ENCODE data around the gene PPP3R1. TPM values are rescaled to one million over a fixed set of nuclear protein-coding genes. Genes with fewer than 3 reads are reported as not detected.
A peak's percentile ranks its signal among the peaks of the same experiment; 100 is the strongest.

The PPP3R1 gene
- 10 to 100 TPM; 72.5 to 76.3 TPM for total RNA-seq
- 1 to 10 TPM; 3.4 to 4.3 (median 3.9) TPM for polyA plus RNA-seq
- total RNA-seq: 26.9 to 46.8 (median 41.8) reads per million in 6 experiments

DNA sequence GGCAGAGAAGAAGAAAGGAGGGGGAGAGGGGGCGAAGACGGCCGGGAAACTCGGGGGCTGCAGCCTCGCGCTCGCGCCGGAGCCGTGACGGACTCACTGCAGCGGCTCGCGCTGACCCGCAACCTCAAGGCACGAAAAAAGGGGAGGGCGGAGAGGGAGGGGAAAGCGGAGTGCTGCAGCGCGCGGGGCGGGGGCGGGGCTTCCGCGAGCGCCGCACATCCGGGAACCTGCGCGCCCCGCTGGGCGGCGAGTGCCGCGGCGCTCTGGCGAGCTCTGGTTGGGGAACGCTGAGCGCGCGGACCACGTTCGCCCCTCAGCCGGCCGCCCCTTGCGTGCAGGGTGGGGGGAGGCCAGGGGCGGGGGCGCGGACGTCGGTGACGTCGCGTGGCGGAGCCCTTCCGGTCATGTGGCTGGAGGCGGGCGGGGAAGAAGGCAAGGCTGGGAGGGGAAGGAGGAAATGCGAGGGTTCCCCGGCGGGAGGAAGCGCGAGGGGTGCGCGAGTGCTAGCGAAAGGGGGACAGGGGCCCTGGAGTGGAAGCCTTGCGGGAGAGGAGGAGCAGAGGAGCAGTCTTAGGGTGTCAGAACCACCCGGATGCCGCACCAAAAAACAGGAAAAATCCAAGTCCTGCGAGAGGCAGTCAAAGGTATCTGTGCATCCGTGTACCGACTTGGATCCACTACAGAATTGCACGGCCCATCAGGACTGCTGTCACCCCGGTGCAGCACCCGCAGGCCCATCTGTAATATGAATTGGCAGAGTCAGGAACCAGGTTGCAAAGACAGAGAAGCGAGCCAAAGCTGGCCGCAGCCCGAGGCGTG, at the start of gene PPP3R1:
Gene PPP3R1, minus strand, starts transcription at position 133 of the 819 bp plus-strand sequence. CDS start 405 bp downstream, outside the sequence.
- POLR2A ChIA-PET: interaction anchor here (0.7 to 3.4 kb wide), 16 partner anchors 24 to 469 kb away, joined by 3 to 30 read pairs (median 4); partner anchors contain the start of genes APLF, FBXO48 and PNO1
- H3K27ac Mint-ChIP-seq: peak within 1 kb of the TSS; percentile 92 to 100 (median 97)
- peak within 1 kb of the TSS; percentile 90 to 99 (median 98) for H3K4me3 Mint-ChIP-seq
- peak; percentile 90 to 97 (median 94) for DNase-seq
- no peaks in the 10 kb centered on the region for H3K9me3 Mint-ChIP-seq
- peaks cover 20 to 55% (median 47%) of the 10 kb centered on the region in 4 donors for H3K4me1 Mint-ChIP-seq
- H3K36me3 Mint-ChIP-seq: peaks cover 0 to 7% (median 0%) of the 10 kb centered on the region in 3 donors
- peaks cover 0 to 2% (median 0%) of the 10 kb centered on the region in 5 donors for H3K27me3 Mint-ChIP-seq
- peak; percentile 77 to 78 for ATAC-seq

DNA sequence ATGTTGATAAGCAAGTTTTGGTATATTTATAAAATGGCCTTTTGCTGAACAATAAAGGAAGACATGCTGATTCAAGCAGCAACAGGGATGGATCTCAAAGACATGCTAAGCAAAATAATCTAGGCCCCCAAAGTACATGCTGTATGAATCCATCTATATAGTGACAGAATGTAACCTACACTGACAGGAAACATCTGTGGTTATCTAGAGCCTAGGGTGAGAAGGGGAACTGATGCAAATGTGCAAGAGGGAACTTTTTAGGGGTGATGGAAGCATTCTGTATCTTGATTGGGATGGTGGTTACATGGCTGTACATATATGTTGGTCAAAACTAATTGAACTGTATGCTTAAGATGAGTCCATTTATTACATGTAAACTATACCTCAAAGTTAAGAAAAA, 43.2 kb upstream of the PPP3R1 start:
- H3K4me1 Mint-ChIP-seq: peaks cover 0 to 7% (median 0%) of the 10 kb centered on the region in 4 donors
- no peak overlapping the region for H3K27ac Mint-ChIP-seq
- POLR2A ChIA-PET: no interaction called here
- DNase-seq (no peak), ATAC-seq (no peak)
- H3K9me3 Mint-ChIP-seq: no peaks in the 10 kb centered on the region
- H3K27me3 Mint-ChIP-seq: peaks cover 4 to 13% (median 7%) of the 10 kb centered on the region in 5 donors
- no peaks in the 10 kb centered on the region for H3K36me3 Mint-ChIP-seq
- no peak overlapping the region for H3K4me3 Mint-ChIP-seq

DNA sequence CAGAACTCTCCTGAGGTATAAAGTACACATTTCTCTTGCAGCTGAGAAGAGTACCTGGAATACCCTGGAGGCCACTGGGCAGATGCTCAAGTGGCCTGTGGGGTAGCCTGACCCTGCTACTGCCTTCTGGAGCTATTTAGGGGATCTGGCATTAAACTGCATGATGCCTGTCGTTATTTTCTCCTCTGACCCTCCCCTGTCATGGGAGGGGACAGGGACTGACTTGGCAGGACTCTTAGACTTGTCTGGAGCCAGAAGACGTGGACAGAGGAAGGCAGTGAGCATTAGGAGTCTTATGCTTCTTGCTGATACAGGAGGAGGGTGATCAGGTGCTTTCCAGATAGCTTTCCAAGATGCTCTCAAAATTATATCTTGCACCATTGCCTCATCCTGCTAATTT, 42.6 kb upstream of the PPP3R1 start:
- POLR2A ChIA-PET: no interaction called here
- no peaks in the 10 kb centered on the region for H3K36me3 Mint-ChIP-seq
- H3K27ac Mint-ChIP-seq: no peak overlapping the region
- peaks cover 4 to 11% (median 7%) of the 10 kb centered on the region in 5 donors for H3K27me3 Mint-ChIP-seq
- DNase-seq (no peak), ATAC-seq (no peak)
- H3K4me1 Mint-ChIP-seq: peaks cover 0 to 7% (median 0%) of the 10 kb centered on the region in 4 donors
- H3K9me3 Mint-ChIP-seq: no peaks in the 10 kb centered on the region
- no peak overlapping the region for H3K4me3 Mint-ChIP-seq

DNA sequence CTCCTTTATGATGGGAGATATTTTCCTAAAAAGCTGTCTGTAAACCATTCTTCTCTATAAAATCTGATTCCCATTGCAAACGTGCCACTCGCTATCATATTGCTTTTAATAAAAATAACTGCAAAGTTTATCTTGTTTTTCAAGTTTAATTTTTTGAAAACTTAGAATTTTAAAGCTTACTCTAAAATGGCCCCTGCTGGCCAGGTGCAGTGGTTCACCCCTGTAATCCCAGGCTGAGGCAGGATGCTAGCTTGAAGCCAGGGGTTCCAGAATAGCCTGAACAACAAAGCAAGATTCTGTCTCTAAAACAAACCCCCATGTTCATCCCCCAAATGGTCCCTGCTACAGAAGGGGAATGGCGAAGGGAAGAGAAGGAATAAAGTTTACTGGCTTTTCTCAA, 41.9 kb upstream of the PPP3R1 start:
- no peaks in the 10 kb centered on the region for H3K36me3 Mint-ChIP-seq
- ATAC-seq: no peak
- H3K9me3 Mint-ChIP-seq: no peaks in the 10 kb centered on the region
- POLR2A ChIA-PET: no interaction called here
- H3K27me3 Mint-ChIP-seq: peaks cover 0 to 11% (median 7%) of the 10 kb centered on the region in 5 donors
- H3K4me3 Mint-ChIP-seq: no peak overlapping the region
- peaks cover 0 to 7% (median 0%) of the 10 kb centered on the region in 4 donors for H3K4me1 Mint-ChIP-seq
- H3K27ac Mint-ChIP-seq: no peak overlapping the region
- DNase-seq: no peak

- peaks cover 0 to 7% (median 0%) of the 10 kb centered on the region in 4 donors for H3K4me1 Mint-ChIP-seq
- ATAC-seq: no peak
- H3K9me3 Mint-ChIP-seq: no peaks in the 10 kb centered on the region
- no peak overlapping the region for H3K4me3 Mint-ChIP-seq
- peaks cover 2 to 11% (median 7%) of the 10 kb centered on the region in 5 donors for H3K27me3 Mint-ChIP-seq
- POLR2A ChIA-PET: no interaction called here
- no peak overlapping the region for H3K27ac Mint-ChIP-seq
- no peak for DNase-seq
- H3K36me3 Mint-ChIP-seq: no peaks in the 10 kb centered on the region
Measured at GRCh38 chr2:68293755-68294154, 41.4 kb upstream of the PPP3R1 start.

DNA sequence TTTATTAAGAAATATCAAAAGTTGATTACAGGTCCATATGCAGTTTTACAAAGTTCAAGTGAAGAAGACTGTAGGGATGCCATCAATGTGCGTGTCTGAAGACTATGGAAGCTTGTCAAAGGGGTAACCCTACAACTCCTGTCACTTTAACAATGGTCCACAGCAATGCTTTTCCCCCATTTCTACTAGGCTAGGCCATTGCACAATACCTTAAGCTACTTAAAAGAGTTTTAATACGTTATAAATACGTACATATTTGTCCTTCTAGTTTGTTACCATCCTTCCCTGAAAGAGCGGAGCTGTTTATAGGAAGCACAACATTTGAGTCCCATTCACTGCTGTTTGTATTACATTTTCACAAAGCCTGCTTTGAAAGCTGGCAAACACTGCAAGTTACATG, 40.7 kb upstream of the PPP3R1 start:
- POLR2A ChIA-PET: no interaction called here
- no peak for ATAC-seq

GRCh38 chr2:68292108-68292710, 39.9 kb upstream of the PPP3R1 start:
- peaks cover 2 to 18% (median 11%) of the 10 kb centered on the region in 5 donors for H3K27me3 Mint-ChIP-seq
- H3K4me3 Mint-ChIP-seq: no peak overlapping the region
- POLR2A ChIA-PET: interaction anchor here (0.7 kb wide), 1 partner anchor 139 kb away, joined by 5 read pairs; no protein-coding TSS in a partner anchor
- no peaks in the 10 kb centered on the region for H3K36me3 Mint-ChIP-seq
- H3K9me3 Mint-ChIP-seq: no peaks in the 10 kb centered on the region
- no peak for ATAC-seq
- peaks cover 0 to 7% (median 0%) of the 10 kb centered on the region in 4 donors for H3K4me1 Mint-ChIP-seq
- peak in 5 of 10 donors; percentile 4 to 25 (median 7) for DNase-seq
- H3K27ac Mint-ChIP-seq: no peak overlapping the region

More for the DNA sequence above, 40.7 kb upstream of the PPP3R1 start:
- peaks cover 0 to 7% (median 0%) of the 10 kb centered on the region in 4 donors for H3K4me1 Mint-ChIP-seq
- H3K4me3 Mint-ChIP-seq: no peak overlapping the region
- DNase-seq: no peak
- H3K9me3 Mint-ChIP-seq: no peaks in the 10 kb centered on the region
- H3K27ac Mint-ChIP-seq: no peak overlapping the region
- peaks cover 2 to 11% (median 10%) of the 10 kb centered on the region in 5 donors for H3K27me3 Mint-ChIP-seq
- H3K36me3 Mint-ChIP-seq: no peaks in the 10 kb centered on the region

GRCh38 chr2:68291314-68291713, 39.0 kb upstream of the PPP3R1 start:
- no peak for ATAC-seq
- POLR2A ChIA-PET: interaction anchor here (0.7 kb wide), 1 partner anchor 549 kb away, joined by 5 read pairs; no protein-coding TSS in a partner anchor

DNA sequence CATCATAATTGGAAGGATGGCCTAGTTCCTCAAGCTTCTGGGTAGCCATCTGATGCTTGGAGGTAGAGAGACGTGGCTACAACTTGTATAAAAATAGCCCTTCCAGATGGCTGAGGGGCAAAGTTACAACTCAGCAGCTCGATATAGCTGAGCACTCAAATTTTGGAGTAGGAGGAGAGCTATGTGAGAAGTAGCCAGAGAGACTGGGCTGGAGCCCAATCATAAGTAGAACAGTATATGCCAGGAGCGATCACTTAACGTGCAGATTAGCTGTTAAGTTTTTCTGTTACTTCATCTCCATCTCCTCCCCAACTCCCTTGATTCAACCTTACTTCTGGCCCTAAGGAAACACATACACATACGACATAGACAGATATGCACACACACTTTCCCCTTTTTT, 38.6 kb upstream of the PPP3R1 start:
- no peak overlapping the region for H3K27ac Mint-ChIP-seq
- peaks cover 0 to 7% (median 0%) of the 10 kb centered on the region in 4 donors for H3K4me1 Mint-ChIP-seq
- H3K36me3 Mint-ChIP-seq: no peaks in the 10 kb centered on the region
- no peak for DNase-seq
- no peaks in the 10 kb centered on the region for H3K9me3 Mint-ChIP-seq
- POLR2A ChIA-PET: interaction anchor here (0.7 kb wide), 1 partner anchor 549 kb away, joined by 5 read pairs; no protein-coding TSS in a partner anchor
- no peak for ATAC-seq
- peaks cover 2 to 22% (median 11%) of the 10 kb centered on the region in 5 donors for H3K27me3 Mint-ChIP-seq
- no peak overlapping the region for H3K4me3 Mint-ChIP-seq

More at GRCh38 chr2:68291314-68291713, 39.0 kb upstream of the PPP3R1 start:
- no peak overlapping the region for H3K4me3 Mint-ChIP-seq
- no peak overlapping the region for H3K27ac Mint-ChIP-seq
- no peak for DNase-seq
- peaks cover 0 to 7% (median 0%) of the 10 kb centered on the region in 4 donors for H3K4me1 Mint-ChIP-seq
- no peaks in the 10 kb centered on the region for H3K36me3 Mint-ChIP-seq
- H3K27me3 Mint-ChIP-seq: peaks cover 2 to 19% (median 11%) of the 10 kb centered on the region in 5 donors
- no peaks in the 10 kb centered on the region for H3K9me3 Mint-ChIP-seq

DNA sequence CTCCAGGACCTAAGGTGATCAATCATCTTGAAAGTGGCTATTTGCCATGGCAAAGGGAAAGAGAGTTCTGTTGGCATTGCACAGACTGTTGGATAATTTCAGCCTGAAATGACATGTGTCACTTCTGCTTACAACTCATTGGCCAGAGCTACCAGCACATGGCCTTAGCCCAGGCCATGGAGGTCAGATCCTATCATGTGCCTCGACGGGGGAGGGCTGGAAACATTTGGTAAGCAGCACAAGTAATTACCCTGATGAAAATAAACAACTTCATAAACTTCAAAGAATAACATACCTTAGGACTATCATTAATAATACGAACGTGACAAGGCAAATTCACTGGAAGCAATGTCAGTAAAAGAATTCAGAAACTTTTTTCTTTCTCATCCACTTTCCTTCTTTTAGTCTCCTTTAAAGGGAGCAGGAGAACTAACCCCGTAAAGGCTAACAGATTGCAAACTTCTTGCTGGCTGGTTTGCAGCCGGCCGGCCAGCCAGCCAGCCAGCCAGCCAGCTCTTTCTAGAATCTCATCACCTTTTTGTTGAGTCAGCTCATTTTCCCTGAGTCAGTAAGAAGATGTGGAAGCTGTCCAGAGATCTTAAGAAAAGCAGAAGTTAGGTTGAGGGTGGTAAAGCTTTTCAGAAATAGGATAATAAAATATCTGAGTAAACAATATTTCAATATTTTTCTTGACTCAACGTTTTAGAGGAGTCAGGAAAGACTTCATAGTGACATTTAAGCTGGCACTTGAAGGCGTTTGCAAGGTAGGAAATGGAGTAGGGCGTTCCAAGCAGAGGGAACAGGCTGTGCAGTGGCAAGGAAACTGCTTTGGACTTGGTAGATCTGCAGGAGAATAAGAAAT, 35.5 kb upstream of the PPP3R1 start:
- no peak overlapping the region for H3K4me3 Mint-ChIP-seq
- no peak overlapping the region for H3K27ac Mint-ChIP-seq
- DNase-seq (no peak), ATAC-seq (no peak)
- POLR2A ChIA-PET: no interaction called here
- no peaks in the 10 kb centered on the region for H3K4me1 Mint-ChIP-seq
- H3K9me3 Mint-ChIP-seq: no peaks in the 10 kb centered on the region
- peaks cover 3 to 41% (median 15%) of the 10 kb centered on the region in 5 donors for H3K27me3 Mint-ChIP-seq
- no peaks in the 10 kb centered on the region for H3K36me3 Mint-ChIP-seq

- no peaks in the 10 kb centered on the region for H3K36me3 Mint-ChIP-seq
- H3K9me3 Mint-ChIP-seq: no peaks in the 10 kb centered on the region
- no peaks in the 10 kb centered on the region for H3K4me1 Mint-ChIP-seq
- DNase-seq (no peak), ATAC-seq (no peak)
- POLR2A ChIA-PET: interaction anchor here (0.7 kb wide), 2 partner anchors 31 to 41 kb away, joined by 3 read pairs; no protein-coding TSS in a partner anchor
- peaks cover 8 to 41% (median 8%) of the 10 kb centered on the region in 5 donors for H3K27me3 Mint-ChIP-seq
- no peak overlapping the region for H3K27ac Mint-ChIP-seq
- H3K4me3 Mint-ChIP-seq: no peak overlapping the region
Measured at GRCh38 chr2:68284896-68285295, 32.6 kb upstream of the PPP3R1 start.

- Mint-ChIP-seq H3K27ac (peak overlapping the region in 2 of 10 donors; percentile 23 to 50), H3K4me3 (no peak overlapping the region), H3K4me1 (no peaks in the 10 kb centered on the region), H3K27me3 (peaks cover 6 to 36% (median 8%) of the 10 kb centered on the region in 5 donors), H3K36me3 (no peaks in the 10 kb centered on the region), H3K9me3 (no peaks in the 10 kb centered on the region)
- DNase-seq (no peak), ATAC-seq (no peak)
- POLR2A ChIA-PET: interaction anchor here (1.3 to 1.5 kb wide), 2 partner anchors 31 to 88 kb away, joined by 3 read pairs; partner anchors contain the start of gene PPP3R1
Measured at GRCh38 chr2:68283419-68283812, 31.1 kb upstream of the PPP3R1 start.

Measured in naive thymus-derived CD8-positive, alpha-beta T cell (primary cell).